ENCODE measurements around the gene ACAP2.

The ACAP2 gene

DNA sequence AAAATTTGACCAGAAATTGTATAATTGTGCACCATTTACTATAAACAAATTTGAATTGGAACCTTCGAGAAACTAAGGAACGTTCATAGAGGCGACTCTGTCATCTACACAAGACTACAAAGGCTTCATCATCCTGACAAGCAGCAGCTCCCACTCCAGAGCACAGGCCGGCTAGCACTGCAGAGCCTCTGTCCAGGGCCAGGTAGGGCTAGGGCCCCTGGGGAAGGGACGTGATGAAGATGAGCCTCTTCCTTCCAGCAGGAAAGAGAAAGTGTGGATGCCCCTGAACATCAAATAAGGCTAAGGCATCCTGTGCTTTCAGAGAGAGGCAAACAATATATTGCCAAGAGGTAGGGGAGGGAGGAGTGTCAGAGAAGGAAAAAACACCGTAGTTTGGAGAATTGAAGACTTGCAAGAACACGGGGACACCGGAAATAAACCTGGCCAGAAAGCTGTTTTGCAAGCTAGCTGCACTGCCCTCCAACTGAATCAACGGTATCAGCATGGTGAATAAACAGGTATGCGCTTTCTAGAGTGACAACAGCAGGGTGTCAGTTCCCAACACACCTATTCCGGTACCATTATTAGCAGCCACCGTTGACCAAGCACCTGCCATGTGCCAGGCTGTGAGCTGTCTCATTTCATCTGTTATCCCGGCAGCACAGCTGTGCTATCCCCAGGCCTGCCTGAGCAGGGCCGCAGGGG lies 184.2 kb downstream of the ACAP2 start:
- DNase-seq: no peak

DNA sequence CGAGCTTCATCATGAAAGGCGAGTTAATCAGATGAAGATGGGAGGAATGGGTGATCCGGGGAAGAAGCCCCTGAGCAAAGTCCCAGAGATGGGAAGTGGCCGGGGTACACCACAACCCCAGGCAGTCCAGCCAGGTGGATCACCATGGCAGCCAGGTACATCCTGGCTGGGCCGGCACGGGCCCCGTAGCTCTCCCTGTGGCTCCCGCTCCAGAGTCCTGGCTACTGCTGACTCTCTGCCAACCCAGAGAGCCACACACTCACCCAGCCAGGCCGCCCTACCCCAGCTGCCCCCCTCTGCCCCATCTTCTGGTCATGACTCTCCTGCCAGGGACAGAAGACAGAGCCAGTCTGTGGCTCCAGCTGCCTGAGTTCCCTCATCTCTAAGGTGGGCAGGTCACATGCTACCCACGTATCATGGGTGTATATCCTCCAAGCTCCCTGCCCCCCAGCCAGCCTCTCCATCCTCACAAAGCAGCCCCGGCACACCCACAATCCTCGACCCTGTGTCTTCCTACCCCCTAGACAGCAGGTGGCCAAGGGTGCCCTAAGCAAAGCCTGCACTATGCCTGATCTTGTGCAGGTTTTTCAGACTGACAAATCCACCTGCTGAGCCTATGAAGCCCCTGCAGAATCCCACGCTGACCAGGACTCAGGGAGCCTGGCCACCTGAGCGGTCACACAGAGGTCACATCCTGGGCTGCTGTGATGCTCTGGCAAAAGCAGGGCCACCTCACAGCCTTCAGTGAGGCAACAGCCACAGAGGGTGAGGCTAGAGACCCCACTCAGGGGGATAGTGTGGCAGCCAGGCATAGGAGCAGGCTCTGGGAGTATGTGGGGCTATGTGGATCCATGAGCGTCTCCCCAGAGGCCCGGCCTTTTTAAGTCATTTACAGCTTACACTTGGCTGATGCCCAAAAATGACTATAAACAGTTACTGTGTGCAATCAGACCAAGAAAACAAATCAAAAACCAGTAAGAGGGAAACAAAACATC lies 185.1 kb downstream of the ACAP2 start:
- no peak for DNase-seq

DNA sequence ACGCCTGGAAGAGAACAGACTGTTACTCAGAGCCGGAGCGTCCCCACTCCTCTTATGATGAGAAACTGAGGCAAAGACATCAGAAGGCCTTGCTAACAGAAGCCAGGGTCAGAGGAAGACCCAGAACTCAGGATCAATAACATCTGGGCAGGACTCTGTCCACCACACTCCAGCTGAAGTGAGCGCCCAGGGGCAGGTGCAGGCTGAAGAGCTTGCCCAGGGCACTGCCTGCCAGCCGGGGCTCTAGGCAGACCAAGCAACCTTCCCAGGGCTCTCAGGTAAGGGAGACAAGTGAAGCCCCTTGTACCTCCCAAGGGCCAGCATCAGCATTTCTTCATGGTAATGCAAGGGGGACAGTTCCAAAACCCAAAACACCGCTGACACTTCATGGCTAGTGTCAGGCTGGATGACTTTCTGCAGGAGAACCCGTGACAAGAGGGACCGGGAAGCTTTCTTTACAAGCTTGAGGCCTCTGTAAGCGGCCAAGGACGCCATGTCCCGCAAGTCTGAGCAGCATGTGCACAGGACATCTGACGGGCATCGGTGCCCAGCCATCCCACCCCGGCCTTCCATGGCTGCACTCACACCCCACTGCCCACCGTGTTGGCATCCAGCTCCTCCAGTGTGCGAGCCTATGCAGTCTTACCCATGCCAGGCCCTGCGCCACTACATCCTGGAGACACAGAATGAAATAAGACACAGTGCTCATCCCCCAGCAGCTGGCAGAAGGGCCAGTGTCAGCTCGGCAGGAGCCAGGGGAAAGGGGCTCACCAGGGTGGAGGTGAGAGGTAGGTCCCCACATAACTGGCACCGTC lies 186.0 kb downstream of the ACAP2 start:
- no peak for DNase-seq

DNA sequence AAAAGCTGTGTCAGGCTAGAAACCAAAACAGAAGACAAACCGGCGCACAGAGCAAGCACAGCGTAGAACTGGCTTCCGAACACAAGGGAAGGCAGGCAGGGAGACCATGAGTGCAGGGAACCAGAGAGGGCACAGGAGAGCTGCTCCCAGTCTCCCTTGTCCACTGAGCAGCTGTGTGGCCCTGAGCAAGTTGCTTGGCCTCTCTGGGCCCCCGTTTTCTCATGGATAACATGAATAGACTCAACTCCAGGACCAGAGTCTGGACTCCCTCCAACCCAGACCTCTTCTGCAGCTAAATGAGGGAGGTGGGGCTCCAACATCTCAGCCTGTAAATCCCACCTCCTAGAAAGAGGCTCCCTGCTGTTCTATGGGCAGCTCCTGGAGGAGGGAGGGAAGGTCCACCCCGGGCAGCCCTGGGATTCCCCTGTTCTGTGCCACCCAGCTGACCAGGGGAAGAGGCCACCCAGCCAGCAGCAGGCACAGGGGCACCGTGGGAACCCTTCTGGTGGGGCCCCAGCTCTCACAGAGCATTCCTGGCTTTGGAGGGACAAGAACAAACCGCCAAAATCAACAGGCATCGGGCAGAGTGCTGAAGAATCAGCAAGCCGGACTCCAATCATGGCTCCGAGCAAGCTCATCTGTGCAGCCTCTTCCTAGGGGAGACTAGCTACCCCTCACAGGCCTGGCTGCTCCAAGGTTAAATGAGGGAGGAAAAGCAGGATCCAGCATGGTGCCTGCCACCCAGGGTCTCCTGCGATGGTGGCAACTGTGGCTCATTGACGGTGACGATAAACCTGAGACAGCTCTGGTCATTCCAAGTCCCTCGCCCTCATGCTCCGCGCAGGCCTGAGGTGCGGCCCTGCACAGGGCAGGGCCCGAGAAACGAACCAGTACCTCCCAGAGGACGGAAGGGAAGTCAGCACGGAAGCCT lies 187.0 kb downstream of the ACAP2 start:
- DNase-seq: no peak

DNA sequence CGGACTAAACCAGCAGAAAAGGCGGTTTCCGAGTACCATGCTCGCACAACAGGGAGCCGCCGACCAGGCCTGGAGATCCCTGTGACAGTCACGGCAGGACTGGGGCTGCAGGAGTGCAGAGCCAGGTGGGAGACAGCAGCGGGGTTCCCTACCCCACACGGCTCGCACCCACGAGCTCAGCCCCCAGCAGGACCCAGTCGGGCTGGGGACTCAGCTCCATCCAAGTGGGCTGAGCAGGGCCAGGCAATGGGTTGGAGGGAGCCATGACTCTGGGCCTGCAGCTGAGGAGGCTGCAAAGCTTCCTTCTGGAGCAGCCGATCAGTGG lies 187.7 kb downstream of the ACAP2 start:
- DNase-seq: no peak

DNA sequence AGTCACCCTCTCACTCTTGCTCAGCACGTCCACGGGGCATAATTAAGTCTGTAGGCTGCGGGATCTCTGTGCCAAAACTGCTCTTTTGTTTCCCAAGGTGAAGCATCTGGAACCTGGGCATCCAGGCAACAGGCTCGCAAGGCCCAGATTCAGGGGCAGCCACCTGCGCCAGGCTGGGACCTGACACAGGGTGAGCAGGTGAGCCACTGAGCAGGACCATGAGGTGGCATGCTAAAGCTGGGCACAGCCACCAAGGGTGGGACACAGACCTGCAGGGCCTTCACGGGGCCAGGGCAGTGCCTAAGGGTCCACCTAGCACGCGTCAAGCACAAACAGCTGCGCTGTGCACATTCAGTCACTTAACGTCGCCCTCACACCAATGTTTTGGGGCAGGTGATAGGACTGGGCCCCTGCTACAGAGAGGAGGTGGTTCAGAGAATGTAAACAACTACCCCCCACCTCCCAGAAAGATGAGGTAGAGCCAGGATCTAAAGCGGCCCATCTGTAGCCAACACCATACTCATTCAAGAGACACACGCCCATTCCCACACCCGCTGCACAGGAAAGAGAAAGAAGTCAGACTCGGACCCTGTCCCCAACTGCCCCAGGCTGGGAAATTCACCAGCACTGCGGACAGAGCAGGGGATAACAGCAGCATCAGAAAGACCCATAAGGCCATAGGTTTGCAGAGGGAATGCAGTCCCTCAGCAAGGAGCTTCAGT lies 188.2 kb downstream of the ACAP2 start:
- no peak for DNase-seq

DNA sequence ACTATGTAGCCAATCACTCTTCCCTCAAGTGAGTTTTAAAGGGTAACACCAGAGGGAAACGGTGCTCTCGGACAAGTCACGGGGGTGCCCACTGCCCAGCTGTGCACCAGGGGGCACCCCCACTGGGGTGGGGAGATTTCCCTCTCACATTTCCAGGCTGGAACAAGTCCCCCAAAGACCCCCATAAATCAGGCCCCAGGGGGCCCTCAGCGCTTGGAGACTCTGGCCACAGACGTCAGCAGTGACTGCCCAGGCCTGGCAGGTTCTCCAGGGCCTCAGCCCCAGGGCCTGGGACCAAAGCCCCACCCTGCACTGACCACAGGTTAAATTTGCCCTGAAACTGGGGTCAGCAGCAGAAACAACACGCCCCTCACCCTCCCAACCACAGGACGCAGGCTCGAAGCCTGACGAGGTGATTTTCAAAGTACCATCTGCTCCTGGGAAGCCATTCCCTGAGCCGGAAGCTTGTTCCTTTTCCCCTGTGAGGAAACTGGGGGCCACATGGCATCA lies 188.8 kb downstream of the ACAP2 start:
- no peak for DNase-seq

DNA sequence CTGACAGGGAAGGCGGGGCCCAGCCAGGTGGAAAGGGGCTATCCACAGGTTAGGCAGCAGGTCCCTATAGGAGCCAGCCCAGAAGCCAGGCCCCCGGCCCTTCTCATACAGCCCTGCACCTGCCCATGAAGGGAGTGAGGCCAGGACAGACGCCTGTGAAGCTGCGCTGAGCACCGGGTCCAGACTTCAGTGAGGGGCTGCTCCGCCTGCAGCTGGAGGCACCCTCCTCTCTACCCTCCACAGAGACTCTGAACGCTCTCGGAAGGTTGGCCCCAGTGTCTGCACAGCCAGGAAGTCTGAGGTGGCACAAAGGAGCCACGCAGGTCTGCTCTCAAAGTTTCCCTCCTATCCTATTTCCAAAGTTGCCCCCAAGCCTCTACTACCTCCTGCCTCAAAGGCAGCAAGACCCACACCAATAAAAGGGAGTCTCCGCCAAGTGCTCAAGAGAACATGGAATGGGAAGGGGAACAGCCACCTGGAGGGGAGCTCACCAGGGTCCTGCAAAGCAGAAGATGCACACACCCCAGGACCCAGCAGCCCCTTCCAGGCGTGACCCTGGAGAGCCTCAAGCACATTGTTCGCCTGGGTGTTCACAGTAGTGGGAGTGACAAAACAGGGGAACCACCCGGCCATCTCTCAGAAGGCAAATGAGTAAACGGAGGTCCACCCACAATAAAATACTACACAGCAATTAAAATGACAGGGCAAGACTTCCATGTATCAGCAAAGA lies 191.3 kb downstream of the ACAP2 start:
- no peak for DNase-seq

DNA sequence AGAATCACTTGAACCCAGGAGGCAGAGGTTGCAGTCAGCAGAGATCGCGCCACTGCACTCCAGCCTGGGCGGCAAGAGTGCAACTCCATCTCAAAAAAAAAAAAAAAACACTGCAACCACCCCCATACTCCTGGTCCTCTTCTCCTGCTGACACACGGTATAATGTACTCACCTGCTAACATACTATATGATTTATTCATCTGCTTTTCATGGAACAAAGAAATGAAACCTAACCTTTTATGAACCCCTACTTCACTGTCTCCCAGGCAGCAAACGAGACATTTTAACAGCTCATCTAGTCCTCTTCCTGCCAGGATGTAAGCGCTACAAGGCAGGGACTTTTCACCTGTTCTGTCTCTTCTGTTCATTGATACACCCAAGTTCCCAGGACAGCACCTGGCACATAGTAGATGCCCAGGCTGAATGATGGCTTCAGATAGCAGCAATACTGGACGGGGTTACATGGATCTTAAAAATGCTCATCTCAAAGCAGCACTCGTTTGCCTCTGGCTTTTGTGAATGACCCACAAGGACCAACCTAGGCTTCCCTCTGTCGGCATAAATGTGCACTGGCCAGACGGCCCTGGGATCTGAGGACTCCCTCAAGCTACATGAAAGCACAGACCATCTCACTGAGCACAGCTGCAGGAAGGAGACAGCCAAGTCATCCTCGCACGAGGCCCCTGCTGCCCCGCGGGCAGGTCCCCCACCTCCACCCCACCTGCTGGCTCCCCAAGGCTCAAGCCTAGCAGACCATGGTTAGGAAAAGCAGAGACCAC lies 192.2 kb downstream of the ACAP2 start:
- no peak for DNase-seq

DNA sequence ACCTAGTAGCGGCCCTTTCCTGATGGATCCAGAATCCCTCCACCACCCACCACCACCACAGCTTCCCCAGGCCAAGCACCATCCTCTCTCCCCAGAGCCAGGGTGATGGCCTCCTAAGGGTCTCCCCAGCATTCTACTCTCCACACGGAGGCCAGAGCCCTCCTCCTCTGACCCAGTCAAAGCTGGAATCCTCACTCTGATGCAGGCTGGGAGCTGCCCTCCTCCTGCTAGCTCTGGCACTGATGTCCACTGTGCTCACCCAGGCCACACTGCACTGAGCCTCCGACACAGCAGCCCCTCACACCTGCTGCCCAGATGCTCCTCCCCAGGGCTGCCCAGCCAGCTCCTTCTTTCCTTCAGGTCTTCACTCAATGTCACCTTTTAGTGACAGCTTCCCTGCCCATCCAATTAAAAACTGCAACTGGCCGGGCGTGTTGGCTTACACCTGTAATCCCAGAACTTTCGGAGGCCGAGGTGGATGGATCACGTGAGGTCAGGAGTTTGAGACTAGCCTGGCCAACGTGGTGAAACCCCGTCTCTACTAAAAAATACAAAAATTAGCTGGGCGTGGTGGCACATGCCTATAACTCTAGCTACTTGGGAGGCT lies 192.9 kb downstream of the ACAP2 start:
- DNase-seq: no peak

DNA sequence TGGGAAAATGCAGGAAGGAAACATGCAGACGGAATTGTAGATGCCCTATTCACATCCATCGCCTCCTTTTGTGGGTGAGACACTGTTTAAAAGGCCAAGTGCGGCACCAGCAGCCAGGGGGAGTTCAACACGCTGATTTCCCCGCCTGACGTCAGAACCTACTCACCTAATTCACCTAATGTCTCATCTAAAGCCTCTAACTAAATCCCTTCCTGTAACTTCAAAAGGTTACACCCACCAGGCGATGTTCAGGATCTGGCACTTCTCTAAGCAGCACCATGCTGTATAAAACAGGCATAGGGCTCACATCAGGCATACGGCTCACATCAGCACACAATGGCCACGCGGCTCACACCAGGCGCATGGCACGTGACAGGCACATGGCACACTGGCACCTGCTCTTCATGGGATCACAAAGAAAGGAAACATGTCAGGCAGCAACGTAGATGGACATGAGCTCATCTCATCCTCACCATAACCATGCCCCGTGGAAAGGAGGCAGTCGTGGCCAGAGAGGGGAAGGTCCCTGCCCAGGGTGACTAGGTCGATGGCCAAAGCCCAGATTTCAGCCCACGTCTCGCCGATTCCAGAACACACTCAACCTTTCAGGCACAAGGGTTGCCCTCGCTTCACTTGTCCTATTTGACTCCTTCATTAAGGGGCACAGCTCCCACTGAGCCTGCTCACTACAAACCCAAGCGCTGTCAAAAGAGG lies 193.6 kb downstream of the ACAP2 start:
- DNase-seq: no peak

DNA sequence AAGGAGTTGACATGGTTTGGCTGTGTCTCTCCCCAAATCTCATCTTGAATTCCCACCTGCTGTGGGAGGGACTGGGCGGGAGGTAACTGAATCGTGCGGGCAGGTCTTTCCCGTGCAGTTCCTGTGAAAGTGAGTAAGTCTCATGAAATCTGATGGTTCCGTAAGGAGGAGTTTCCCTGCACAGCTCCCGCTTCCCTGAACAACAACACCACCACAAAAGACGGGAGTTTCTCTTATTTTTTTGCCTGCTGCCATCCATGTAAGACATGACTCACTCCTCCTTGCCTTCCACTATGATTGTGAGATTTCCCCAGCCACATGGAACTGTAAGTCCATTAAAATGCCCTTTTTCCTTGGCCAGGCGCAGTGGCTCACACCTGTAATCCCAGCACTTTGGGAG lies 194.5 kb downstream of the ACAP2 start:
- no peak for DNase-seq

DNA sequence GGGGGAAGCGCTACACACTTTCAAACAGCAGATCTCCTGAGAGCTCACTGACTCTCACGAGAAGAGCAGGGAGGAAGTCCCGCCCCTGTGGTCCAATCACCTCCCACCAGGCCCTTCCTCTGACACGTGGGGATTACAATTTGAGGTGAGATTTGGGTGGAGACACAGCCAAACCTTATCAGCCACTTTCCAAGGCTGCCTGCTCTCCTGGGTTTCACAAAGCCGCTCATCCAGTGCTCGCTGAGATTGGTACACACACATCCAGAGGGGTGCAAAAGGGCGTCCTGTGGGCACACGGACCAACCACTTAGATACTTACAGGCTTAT lies 195.0 kb downstream of the ACAP2 start:
- no peak for DNase-seq

DNA sequence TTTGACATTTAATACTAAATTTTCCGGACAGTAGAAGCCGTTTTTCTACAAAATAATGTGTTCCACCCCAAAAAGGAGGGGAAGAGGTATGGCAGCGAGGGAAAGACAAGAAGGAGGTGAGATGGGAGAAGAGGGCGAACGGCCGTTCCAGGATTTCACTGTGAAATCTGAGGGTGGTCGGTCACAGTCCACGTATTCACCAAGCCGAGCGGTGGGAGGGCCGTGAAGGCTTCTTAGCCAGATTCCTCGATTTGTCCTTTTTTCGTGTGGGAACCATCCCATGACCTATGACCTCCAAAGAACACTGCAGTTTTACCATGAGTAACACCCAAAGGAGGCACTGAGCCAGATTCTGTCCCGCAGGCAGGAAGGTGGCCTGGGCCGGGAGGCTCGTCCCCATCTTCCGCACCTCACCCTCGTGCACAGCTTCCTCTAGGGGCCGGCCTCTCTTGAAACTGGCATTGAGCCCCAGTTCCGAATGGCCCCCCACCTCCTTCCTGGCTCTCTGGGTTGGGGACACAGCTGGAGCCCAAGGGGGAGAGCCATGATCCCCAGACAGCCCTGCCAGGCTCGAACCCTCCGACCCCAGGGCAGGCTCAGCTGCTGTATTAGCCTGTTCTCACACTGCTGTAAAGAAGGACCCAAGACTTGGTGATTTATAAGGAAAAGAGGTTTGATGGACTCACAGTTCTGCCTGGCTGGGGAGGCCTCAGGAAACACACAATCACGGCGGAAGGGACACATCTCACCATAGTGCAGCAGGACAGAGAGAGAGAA lies 195.5 kb downstream of the ACAP2 start:
- no peak for DNase-seq

DNA sequence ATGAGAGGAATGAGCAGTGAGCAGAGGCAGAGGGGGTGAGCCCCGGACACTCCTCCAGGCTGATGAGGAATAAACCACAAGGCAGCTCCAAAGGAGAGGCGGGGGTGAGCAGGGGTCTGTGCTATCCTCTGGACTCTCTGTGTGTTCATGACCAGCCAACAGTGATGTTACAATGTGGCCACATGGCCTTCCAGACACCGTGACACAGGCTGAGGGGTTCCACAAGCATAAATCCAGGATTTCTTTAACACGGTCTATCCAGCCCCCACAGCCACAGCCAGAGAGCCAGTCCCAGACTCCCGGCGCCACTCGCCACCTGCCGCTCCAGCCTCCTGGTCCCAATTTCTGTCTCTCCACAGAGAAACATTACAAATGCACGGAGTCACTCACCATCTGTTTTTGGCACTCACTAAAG lies 196.2 kb downstream of the ACAP2 start:
- DNase-seq: no peak

DNA sequence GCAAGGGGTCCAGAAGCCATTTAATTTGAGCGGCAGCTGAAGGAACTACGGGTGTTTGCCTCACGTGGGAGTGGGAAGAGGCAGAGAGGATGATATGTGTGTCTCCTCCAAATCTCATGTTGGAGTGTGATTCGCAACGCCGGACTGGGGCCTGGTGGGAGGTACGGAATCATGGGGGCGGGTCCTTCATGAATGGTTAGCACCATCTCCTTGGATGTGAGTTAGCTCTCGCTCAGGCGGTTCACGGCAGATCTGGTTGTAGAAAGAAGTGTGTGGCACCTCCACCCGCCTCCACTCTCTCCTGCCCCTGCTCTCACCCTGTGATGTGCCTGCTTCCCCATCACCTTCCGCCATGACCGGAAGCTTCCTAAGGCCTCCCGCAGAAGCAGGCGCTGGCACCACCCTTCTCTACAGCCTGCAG lies 197.3 kb downstream of the ACAP2 start:
- no peak for DNase-seq

DNA sequence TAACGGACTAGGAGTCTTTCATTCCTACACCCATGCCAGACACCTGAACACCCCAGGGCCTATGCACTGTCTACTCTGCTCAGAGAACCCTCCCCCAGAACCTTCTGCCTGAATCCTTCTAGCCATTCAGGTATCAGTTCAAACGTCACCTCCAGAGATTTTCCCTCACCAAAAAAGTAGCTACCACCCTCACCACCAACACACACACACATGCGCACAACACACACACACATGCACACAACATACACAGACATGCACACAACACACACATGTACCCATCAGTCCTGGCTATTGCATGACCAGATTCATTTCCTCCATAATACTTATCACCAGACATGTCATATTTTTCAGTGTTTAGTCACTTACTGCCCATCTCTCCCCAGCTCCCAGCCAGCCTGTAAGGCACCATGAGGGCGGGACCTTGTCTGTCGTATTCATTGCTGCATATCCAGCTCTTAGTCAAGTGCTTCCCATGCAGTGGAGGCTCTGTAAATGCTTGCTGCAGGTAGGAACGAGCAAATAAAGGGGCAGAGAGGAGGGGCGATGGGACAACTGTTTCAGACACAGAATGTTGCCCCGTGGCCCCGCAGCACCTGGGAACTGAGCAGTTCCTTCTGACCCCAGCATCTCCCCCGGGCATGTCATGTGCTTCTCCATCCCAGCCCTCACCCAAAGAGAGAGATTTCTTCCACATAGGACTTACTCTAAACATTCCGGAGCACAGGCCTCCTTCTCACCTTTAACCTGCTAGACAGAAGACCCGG lies 201.0 kb downstream of the ACAP2 start:
- DNase-seq: no peak
